Neuronal stem cell (in vitro differentiated cells): ENCODE data around the gene LRP11.
"Not testable (repeated sequence)": the region's sequence is repeated elsewhere in the genome, so short reads cannot be mapped to it uniquely, and the experiment has no call there.

Source experiments
- DNase-seq: peaks from one replicate; pipeline ENCODE4 v3.0.0-alpha.2; 2013; ENCODE audit warnings: low spot score
- H2AFZ ChIP-seq: one replicate; pipeline ENCODE4 v1.6.1; 2013; ENCODE audit warnings: mild to moderate bottlenecking, low read length, inconsistent platforms
- H2AK5ac ChIP-seq: 2 replicates; pipeline ENCODE4 v1.6.1; 2013; ENCODE audit warnings: low read depth, mild to moderate bottlenecking, inconsistent platforms, low read length, moderate library complexity, mixed read lengths
- H2BK120ac ChIP-seq: 2 replicates; pipeline ENCODE4 v1.6.1; 2013; ENCODE audit warnings: low read depth, mild to moderate bottlenecking, inconsistent platforms, low read length, moderate library complexity, mixed read lengths
- H2BK12ac ChIP-seq: one replicate; pipeline ENCODE4 v1.6.1; 2013; ENCODE audit warnings: low read length, inconsistent platforms
- H2BK15ac ChIP-seq: 2 replicates; pipeline ENCODE4 v1.6.1; 2013; ENCODE audit warnings: mild to moderate bottlenecking, low read length, inconsistent platforms, mixed read lengths
- H2BK5ac ChIP-seq: one replicate; pipeline ENCODE4 v1.6.1; 2013; ENCODE audit warnings: inconsistent platforms, mild to moderate bottlenecking, low read length, moderate library complexity
- H3K14ac ChIP-seq: one replicate; pipeline ENCODE4 v1.6.1; 2013; ENCODE audit warnings: low read length, inconsistent platforms
- H3K18ac ChIP-seq: 2 replicates; pipeline ENCODE4 v1.6.1; 2013; ENCODE audit warnings: low read length, inconsistent platforms
- H3K23ac ChIP-seq: 2 replicates; pipeline ENCODE4 v1.6.1; 2013; ENCODE audit warnings: low read depth, mild to moderate bottlenecking, mixed read lengths, low read length, inconsistent platforms; ENCODE audit not compliant: poor library complexity
- H3K27ac ChIP-seq: replicated peaks from 3 replicates; pipeline ENCODE4 v1.5.1; 2013; ENCODE audit warnings: low read length, inconsistent platforms
- H3K27me3 ChIP-seq, 3 experiments: 2 replicates each; pipeline ENCODE4 v1.6.1; 2013; ENCODE audit warnings: low read length in 3 of 3, mild to moderate bottlenecking in 2 of 3, inconsistent platforms in 1 of 3, low read depth in 1 of 3, mixed read lengths in 1 of 3, moderate library complexity in 1 of 3; ENCODE audit not compliant: control insufficient read depth in 3 of 3, insufficient read depth in 3 of 3
- H3K36me3 ChIP-seq, 2 donors: replicated peaks in 1 of 2; 2 replicates each; pipeline ENCODE4 v1.6.1; 2013; ENCODE audit warnings: low read length in 2 of 2; ENCODE audit not compliant: control insufficient read depth in 2 of 2, insufficient read depth in 2 of 2
- H3K4ac ChIP-seq: 2 replicates; pipeline ENCODE4 v1.6.1; 2013; ENCODE audit warnings: inconsistent platforms, mild to moderate bottlenecking, low read length, moderate library complexity
- H3K4me1 ChIP-seq, 2 donors: 1 replicate in 1 of 2; 2 replicates in 1 of 2; pipeline ENCODE4 v1.6.1; 2013; ENCODE audit warnings: low read length in 2 of 2, low read depth in 1 of 2; ENCODE audit not compliant: control insufficient read depth in 2 of 2, insufficient read depth in 1 of 2
- H3K4me2 ChIP-seq: one replicate; pipeline ENCODE4 v1.6.1; 2013; ENCODE audit warnings: mild to moderate bottlenecking, low read length, inconsistent platforms; ENCODE audit not compliant: insufficient read depth, poor library complexity, severe bottlenecking
- H3K4me3 ChIP-seq, 2 donors: 2 replicates each; pipeline ENCODE4 v1.5.1; 2013; ENCODE audit warnings: low read length in 2 of 2, mild to moderate bottlenecking in 2 of 2, inconsistent platforms in 1 of 2, moderate library complexity in 1 of 2
- H3K79me1 ChIP-seq: one replicate; pipeline ENCODE4 v1.6.1; 2013; ENCODE audit warnings: low read depth, mild to moderate bottlenecking, inconsistent platforms, low read length, moderate library complexity
- H3K9ac ChIP-seq: one replicate; pipeline ENCODE4 v1.6.1; 2013; ENCODE audit warnings: mild to moderate bottlenecking, low read depth, low read length, inconsistent platforms; ENCODE audit not compliant: poor library complexity
- H3K9me3 ChIP-seq, 2 donors: replicated peaks in 1 of 2; 2 replicates each; pipeline versions ENCODE3 to v1.6.1; 2013; ENCODE audit warnings: low read length in 2 of 2, mild to moderate bottlenecking in 2 of 2, inconsistent platforms in 1 of 2, low read depth in 1 of 2, mixed read lengths in 1 of 2, moderate library complexity in 1 of 2; ENCODE audit not compliant: control insufficient read depth in 2 of 2, insufficient read depth in 1 of 2
- H4K8ac ChIP-seq: one replicate; pipeline ENCODE4 v1.6.1; 2013; ENCODE audit warnings: low read depth, mild to moderate bottlenecking, inconsistent platforms, low read length, moderate library complexity
- H4K91ac ChIP-seq: one replicate; pipeline ENCODE4 v1.6.1; 2013; ENCODE audit warnings: low read length, low read depth, mild to moderate bottlenecking, inconsistent platforms; ENCODE audit not compliant: poor library complexity
- WGBS, 2 donors: extraction: QIAGEN DNeasy Blood & Tissue Kit; methylation state at CpG; one replicate each; pipeline ENCODE4 v1.1.7; 2013; ENCODE audit warnings: missing lambda C conversion rate in 2 of 2, mixed read lengths in 1 of 2; ENCODE audit not compliant: insufficient read length in 2 of 2, insufficient replicate concordance in 1 of 2; ENCODE audit errors: extremely low coverage in 2 of 2; 5-methylcytosine and 5-hydroxymethylcytosine counted together

Gene LRP11

GRCh38 chr6:149864578-149865535 is 698 bp upstream of the LRP11 start:
- Histone ChIP-seq H3K4me1 (peaks cover 7 to 13% of the 10 kb centered on the region in 2 donors), H3K9ac (no peak overlapping the region), H3K23ac (peak overlapping the region; percentile 35), H3K36me3 (peaks cover 0 to 4% of the 10 kb centered on the region in 2 donors), H2BK15ac (no peak overlapping the region), H3K79me1 (no peaks in the 10 kb centered on the region), H3K14ac (no peak overlapping the region), H3K18ac (peak overlapping the region; percentile 88), H4K8ac (no peak overlapping the region), H2BK5ac (no peak overlapping the region), H2BK120ac (no peak overlapping the region), H4K91ac (no peak overlapping the region), H3K9me3 (no peaks in the 10 kb centered on the region), H2BK12ac (no peak overlapping the region), H3K4me2 (peak overlapping the region; percentile 96), H3K4me3 (peak overlapping the region; percentile 77 to 78), H2AFZ (peak overlapping the region; percentile 100), H3K27ac (no peak overlapping the region), H2AK5ac (peak overlapping the region; percentile 68), H3K4ac (no peak overlapping the region), H3K27me3 (peaks cover 0 to 12% (median 2%) of the 10 kb centered on the region in 3 experiments)
- DNase-seq, result peak; percentile 39
- no CpG with 5 or more reads among the region's 23 CpGs for WGBS, 2 donors

- Histone ChIP-seq H3K9me3 (no peaks in the 10 kb centered on the region), H3K9ac (peak overlapping the region; percentile 88), H3K18ac (peak overlapping the region; percentile 76), H2BK5ac (no peak overlapping the region), H3K36me3 (peaks cover 0 to 4% of the 10 kb centered on the region in 2 donors), H3K4me2 (peak overlapping the region; percentile 96), H2BK12ac (no peak overlapping the region), H2BK15ac (no peak overlapping the region), H2AFZ (peak overlapping the region; percentile 100), H3K79me1 (no peaks in the 10 kb centered on the region), H3K4ac (no peak overlapping the region), H4K8ac (no peak overlapping the region), H3K4me3 (peak overlapping the region; percentile 78 to 91), H4K91ac (no peak overlapping the region), H3K14ac (peak overlapping the region; percentile 8), H3K27me3 (peaks cover 0 to 12% (median 2%) of the 10 kb centered on the region in 3 experiments), H2BK120ac (no peak overlapping the region), H3K27ac (no peak overlapping the region), H3K4me1 (peaks cover 7 to 12% of the 10 kb centered on the region in 2 donors), H3K23ac (peak overlapping the region; percentile 85), H2AK5ac (no peak overlapping the region)
- DNase-seq, result peak; percentile 57
- WGBS, 2 donors, result no CpG with 5 or more reads among the region's 69 CpGs
Measured at GRCh38 chr6:149862922-149863697, 1.0 kb downstream of the LRP11 start.

GRCh38 chr6:149862424-149862738 is 1.8 kb downstream of the LRP11 start:
- not testable (repeated sequence) for H3K4me1 ChIP-seq

More at GRCh38 chr6:149862424-149862738, 1.8 kb downstream of the LRP11 start:
- H3K23ac ChIP-seq, H4K91ac ChIP-seq, H2BK15ac ChIP-seq, H3K14ac ChIP-seq, H3K79me1 ChIP-seq, H3K9me3 ChIP-seq, H4K8ac ChIP-seq, H3K36me3 ChIP-seq, DNase-seq, H2BK5ac ChIP-seq, H3K4ac ChIP-seq, H3K9ac ChIP-seq, H3K18ac ChIP-seq, H2BK12ac ChIP-seq, H2AK5ac ChIP-seq, H2AFZ ChIP-seq, H2BK120ac ChIP-seq, H3K27ac ChIP-seq, H3K4me2 ChIP-seq: not testable (repeated sequence)
- Histone ChIP-seq H3K27me3 (peaks cover 0 to 12% (median 2%) of the 10 kb centered on the region in 3 experiments), H3K4me3 (peak overlapping the region in 1 of 2 donors; percentile 78)
- WGBS, 2 donors, result no CpG with 5 or more reads among the region's 12 CpGs
